Urinary bladder (tissue), 4 donors: ENCODE measurements around the gene PMEL. TPM values are rescaled to one million over a fixed set of nuclear protein-coding genes. Genes with fewer than 3 reads are reported as not detected.
"Not testable (repeated sequence)": the region's sequence is repeated elsewhere in the genome, so short reads cannot be mapped to it uniquely, and the experiment has no call there.

Experiments
- DNase-seq: peaks from one replicate; pipeline ENCODE4 v3.0.0-alpha.2; 2015; ENCODE audit errors: extremely low spot score
- H3K27ac ChIP-seq: one replicate; pipeline ENCODE4 v1.5.1; 2013; ENCODE audit warnings: low read depth, mild to moderate bottlenecking, moderate library complexity
- H3K36me3 ChIP-seq: one replicate; pipeline ENCODE4 v1.6.1; 2013; ENCODE audit warnings: mild to moderate bottlenecking, moderate library complexity; ENCODE audit not compliant: insufficient read depth
- H3K4me1 ChIP-seq: one replicate; pipeline ENCODE4 v1.6.1; 2013; ENCODE audit warnings: mild to moderate bottlenecking, moderate library complexity; ENCODE audit not compliant: insufficient read depth
- H3K4me3 ChIP-seq: one replicate; pipeline ENCODE4 v1.5.1; 2013; ENCODE audit warnings: low read depth, low read length
- WGBS: extraction: QIAGEN DNeasy Blood & Tissue Kit; methylation state at CpG from one replicate; pipeline ENCODE4 v1.1.7; 2013; 5-methylcytosine and 5-hydroxymethylcytosine counted together
- polyA plus RNA-seq: library from polyadenylated mRNA; stranded (reverse); fragments of 200-250 nt; gene quantifications from one replicate; pipeline ENCODE4 v1.2.3, GENCODE V29; 2013
- total RNA-seq: library from RNA; depleted of rRNA; stranded (reverse); fragments of >200 nt; gene quantifications from one replicate; pipeline ENCODE4 v1.2.3, GENCODE V29; 2014
- donor health status: healthy with polysubstance abuse.
- donor health status: healthy.

PMEL gene
- total and polyA plus RNA-seq, 2 donors = 0.89 to 1.5 TPM

DNA sequence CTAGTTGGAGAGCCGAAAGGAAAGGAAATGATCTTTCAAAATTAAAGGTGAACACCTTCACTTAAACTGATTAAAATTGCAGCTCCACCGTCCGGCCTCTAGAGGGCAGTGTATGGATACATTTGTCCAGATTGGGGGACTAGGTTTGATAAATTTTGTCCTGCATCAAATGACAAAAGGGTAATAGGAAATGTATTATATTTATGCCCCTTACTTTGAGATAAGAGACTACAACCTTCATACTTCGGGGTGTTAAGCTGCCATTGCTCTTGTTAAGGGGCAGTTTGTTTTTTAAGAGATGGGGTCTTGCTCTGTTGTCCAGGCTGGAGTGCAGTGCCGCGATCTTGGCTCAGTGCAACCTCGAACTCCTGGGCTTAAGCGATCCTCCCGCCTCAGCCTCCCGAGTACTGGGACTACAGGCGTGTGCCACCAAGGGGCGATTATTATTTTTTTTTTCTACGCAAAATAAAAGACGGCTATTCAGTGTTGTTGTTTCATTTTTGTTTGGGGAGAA, 30.4 kb upstream of the PMEL start:
- 25% methylated on average over 14 of the region's 14 CpGs for WGBS
- Histone ChIP-seq H3K36me3 (peaks cover 10% of the 10 kb centered on the region), H3K4me1 (no peaks in the 10 kb centered on the region), H3K27ac (no peak overlapping the region), H3K4me3 (peak overlapping the region; percentile 53)
- no peak for DNase-seq

- no peak overlapping the region for H3K4me3 ChIP-seq
- 75% methylated on average over 8 of the region's 8 CpGs for WGBS
- no peak overlapping the region for H3K27ac ChIP-seq
- peaks cover 14% of the 10 kb centered on the region for H3K36me3 ChIP-seq
- DNase-seq = no peak
- H3K4me1 ChIP-seq = no peaks in the 10 kb centered on the region
Observed at GRCh38 chr12:55995366-55995765, 29.5 kb upstream of the PMEL start.

DNA sequence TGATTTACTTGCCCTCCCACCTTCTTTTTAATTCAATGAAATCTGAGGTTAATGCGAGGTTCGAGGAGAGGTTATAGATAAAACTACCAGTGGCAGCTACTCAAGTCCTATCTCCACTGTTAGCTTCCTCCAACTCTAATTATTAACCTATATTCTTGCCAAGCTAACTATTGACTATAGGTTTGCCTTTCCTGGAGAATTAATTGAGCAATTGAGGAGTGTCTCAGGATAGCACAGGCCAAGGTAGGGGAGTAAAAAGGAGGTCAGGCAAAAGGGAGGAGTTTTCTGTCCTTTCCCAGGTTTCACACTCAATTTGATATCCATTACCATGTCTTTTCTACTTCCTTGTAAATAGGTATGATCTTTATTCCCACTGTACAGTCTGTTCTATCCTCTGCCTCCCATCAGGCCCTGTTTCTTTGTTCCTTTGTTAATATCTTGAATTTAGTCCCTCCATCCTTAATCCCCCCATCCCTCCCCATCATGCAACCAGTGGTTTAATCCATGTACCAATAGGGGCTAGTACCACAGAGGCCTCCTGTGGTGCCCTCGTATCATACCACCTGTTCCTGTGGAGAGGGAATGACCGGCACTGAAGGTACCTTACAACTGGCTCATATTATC, 27.5 kb upstream of the PMEL start:
- no peak for DNase-seq
- H3K36me3 ChIP-seq = peaks cover 19% of the 10 kb centered on the region
- H3K4me1 ChIP-seq = no peaks in the 10 kb centered on the region
- no peak overlapping the region for H3K27ac ChIP-seq
- no peak overlapping the region for H3K4me3 ChIP-seq
- 86% methylated on average over 4 of the region's 4 CpGs for WGBS

DNA sequence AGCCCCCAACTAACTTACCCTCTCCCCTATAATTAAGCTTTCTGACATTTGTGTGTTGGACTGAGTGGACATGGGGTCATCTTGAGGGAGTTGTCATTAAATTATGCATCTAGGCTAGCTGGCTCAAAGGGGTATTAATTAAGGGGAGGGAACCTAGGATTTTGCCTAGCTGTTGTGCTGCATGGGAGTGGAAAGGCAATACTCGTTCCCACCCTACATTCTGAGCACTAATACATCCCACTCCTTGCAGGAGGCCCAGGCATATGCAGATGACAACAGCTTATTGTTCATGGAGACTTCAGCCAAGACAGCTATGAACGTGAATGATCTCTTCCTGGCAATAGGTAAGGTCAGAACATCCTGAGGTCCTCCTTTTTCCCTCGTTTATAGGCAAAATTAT, 25.3 kb upstream of the PMEL start:
- WGBS = 92% methylated on average over 3 of the region's 3 CpGs
- DNase-seq = no peak
- H3K4me1 ChIP-seq = no peaks in the 10 kb centered on the region
- no peak overlapping the region for H3K4me3 ChIP-seq
- H3K36me3 ChIP-seq = peaks cover 19% of the 10 kb centered on the region
- H3K27ac ChIP-seq = no peak overlapping the region

GRCh38 chr12:55985976-55986375, 20.1 kb upstream of the PMEL start:
- DNase-seq, H3K27ac ChIP-seq, H3K4me1 ChIP-seq, H3K4me3 ChIP-seq, H3K36me3 ChIP-seq: not testable (repeated sequence)
- WGBS = 91% methylated on average over 7 of the region's 7 CpGs

GRCh38 chr12:55985341-55985740, 19.5 kb upstream of the PMEL start:
- H3K4me3 ChIP-seq = no peak overlapping the region
- DNase-seq = no peak
- no peak overlapping the region for H3K27ac ChIP-seq
- WGBS = 92% methylated on average over 4 of the region's 4 CpGs
- H3K4me1 ChIP-seq = no peaks in the 10 kb centered on the region
- peaks cover 5% of the 10 kb centered on the region for H3K36me3 ChIP-seq

DNA sequence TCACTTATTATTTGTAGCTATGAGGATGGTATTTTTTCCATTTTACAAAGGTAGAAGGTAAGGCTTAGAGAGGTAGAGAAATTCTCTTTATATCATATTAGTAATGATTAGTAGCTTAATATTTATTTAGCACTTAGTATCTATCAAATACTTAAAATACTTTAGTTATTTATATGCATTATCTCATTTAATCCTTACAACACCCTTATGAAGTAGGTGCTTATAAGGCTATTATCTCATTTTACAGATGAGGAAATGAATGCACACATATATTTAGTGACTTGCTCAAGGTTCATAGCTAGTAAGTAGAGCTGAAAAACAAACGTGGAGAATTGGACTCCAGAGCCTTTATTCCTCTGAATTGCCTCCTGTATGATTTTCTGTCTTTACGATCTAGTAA, 19.0 kb upstream of the PMEL start:
- H3K36me3 ChIP-seq = peaks cover 4% of the 10 kb centered on the region
- WGBS = 66% methylated on average over 2 of the region's 2 CpGs
- H3K27ac ChIP-seq = no peak overlapping the region
- no peaks in the 10 kb centered on the region for H3K4me1 ChIP-seq
- DNase-seq = no peak
- no peak overlapping the region for H3K4me3 ChIP-seq

DNA sequence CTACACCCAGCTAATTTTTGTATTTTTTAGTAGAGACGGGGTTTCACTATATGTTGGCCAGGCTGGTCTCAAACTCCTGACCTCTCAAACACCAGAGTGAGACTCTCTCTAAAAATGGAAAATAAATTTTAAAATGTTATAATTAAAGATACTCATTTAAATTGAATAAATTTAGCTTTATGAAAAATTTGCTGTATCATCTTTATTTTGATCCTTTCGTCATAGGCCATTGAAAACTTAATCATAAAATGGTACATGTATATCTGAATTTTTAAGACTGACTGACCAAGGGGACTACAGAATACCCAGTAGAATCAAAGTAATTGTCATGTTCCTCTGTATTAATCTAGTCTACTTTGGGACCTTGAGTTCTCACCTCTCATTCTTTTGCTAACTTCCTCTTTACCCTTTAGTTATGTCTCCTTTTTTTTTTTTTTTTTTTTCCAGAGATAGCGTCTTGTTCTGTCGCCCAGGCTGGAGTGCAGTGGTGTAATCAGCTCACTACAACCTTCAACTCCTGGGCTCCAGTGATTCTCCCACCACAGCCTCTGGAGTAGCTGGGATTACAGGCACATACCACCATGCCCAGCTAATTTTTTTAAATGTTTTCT, 17.5 kb upstream of the PMEL start:
- DNase-seq = no peak
- H3K4me3 ChIP-seq = no peak overlapping the region
- 80% methylated on average over 4 of the region's 4 CpGs for WGBS
- no peaks in the 10 kb centered on the region for H3K36me3 ChIP-seq
- no peaks in the 10 kb centered on the region for H3K4me1 ChIP-seq
- H3K27ac ChIP-seq = no peak overlapping the region

DNA sequence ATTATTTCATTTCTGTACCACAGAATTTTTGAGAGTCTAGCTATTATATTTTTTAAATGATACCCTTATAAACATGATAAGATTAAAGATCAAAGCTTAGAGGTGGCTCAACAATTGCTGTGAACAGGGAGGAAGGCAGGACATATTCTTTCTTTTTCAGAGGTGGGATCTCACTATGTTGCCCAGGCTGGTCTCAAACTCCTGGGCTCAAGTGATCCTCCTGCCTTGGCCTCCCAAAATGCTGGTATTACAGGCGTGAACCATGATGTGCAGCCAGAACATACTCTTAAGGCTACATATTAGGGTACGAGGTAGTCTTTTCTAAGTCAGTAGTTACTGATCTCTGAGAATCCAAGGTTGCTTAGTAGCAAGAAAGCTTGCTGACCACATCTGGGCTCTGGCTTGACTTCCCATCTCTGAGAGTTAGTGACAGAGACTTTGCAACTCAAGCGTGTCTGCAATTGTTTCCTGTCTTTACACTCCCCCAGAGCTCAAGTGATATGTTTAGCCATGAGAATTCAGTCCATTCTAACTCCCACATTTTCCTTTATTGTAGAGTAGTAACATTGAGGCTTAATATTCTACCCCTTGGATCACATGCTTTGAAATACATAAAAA, 16.6 kb upstream of the PMEL start:
- no peak overlapping the region for H3K27ac ChIP-seq
- no peak overlapping the region for H3K4me3 ChIP-seq
- WGBS = 74% methylated on average over 3 of the region's 3 CpGs
- no peaks in the 10 kb centered on the region for H3K4me1 ChIP-seq
- DNase-seq = no peak
- no peaks in the 10 kb centered on the region for H3K36me3 ChIP-seq

DNA sequence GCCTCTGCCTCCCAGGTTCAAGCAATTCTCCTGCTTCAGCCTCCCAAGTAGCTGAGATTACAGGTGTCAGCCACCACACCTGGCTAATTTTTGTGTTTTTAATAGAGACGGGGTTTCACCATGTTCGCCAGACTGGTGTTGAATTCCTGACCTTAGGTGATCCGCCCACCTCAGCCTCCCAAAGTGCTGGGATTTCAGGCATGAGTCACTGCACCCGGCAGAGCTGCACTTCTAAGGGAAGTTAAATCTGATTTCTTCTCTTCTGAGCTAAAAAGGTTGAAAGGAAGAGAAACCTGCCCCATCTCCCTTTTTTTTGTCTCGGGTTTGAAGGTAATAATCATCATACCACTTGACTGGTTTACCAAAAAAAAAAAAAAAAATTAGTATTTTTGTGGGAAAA, 16.0 kb upstream of the PMEL start:
- not testable (repeated sequence) for H3K27ac ChIP-seq, H3K4me3 ChIP-seq, DNase-seq, H3K36me3 ChIP-seq, H3K4me1 ChIP-seq
- WGBS = 70% methylated on average over 5 of the region's 5 CpGs

GRCh38 chr12:55979069-55979468, 13.2 kb upstream of the PMEL start:
- no peak overlapping the region for H3K4me3 ChIP-seq
- H3K36me3 ChIP-seq = no peaks in the 10 kb centered on the region
- 91% methylated on average over 3 of the region's 3 CpGs for WGBS
- peaks cover 2% of the 10 kb centered on the region for H3K4me1 ChIP-seq
- no peak for DNase-seq
- no peak overlapping the region for H3K27ac ChIP-seq

DNA sequence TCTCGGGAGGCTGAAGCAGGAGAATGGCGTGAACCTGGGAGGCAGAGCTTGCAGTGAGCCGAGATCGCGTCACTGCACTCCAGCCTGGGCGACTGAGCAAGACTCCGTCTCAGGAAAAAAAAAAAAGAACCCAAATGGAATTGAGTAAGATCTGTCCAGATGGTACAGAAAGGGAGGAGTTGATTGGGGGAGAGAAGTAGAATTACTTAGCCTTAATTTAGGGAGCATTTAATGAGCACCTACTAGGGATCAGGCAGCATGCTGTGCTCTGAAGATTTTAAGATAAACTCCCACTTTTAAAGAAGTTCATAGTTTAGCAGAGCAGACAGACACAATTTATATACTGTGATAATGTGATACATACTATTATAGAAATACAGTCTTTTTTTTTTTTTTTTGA, 12.6 kb upstream of the PMEL start:
- peaks cover 2% of the 10 kb centered on the region for H3K4me1 ChIP-seq
- WGBS = 97% methylated on average over 7 of the region's 7 CpGs
- no peak for DNase-seq
- no peaks in the 10 kb centered on the region for H3K36me3 ChIP-seq
- H3K27ac ChIP-seq = no peak overlapping the region
- no peak overlapping the region for H3K4me3 ChIP-seq

DNA sequence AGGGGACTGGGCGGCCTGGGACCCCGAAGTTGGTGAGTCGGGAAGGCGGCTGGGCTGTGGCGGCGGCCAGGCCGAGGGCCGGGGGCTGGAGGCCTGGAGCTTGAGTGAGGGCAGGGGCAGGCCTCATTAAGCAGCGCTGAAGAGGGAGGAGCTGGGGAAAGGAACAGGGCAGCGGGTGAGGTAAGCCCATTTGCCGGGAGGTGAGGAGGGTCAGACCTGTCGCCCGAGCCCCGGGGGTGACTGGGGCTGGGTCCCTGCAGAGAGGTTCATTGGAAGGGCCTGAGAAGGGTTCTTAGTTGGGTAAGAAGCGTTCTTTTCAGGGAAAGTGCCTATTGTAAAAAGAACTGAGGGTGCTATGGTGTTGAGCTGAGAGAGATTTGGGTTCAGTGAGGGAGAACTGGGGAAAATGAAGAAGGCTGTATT, 8.5 kb upstream of the PMEL start:
- Histone ChIP-seq H3K27ac (peak overlapping the region; percentile 89), H3K4me3 (peak overlapping the region; percentile 73), H3K4me1 (peaks cover 2% of the 10 kb centered on the region), H3K36me3 (no peaks in the 10 kb centered on the region)
- WGBS = under 1% methylated on average over 15 of the region's 15 CpGs
- DNase-seq = no peak
